Measurements from ENCODE around the gene SGTB. TPM values are rescaled to one million over a fixed set of nuclear protein-coding genes. Genes with fewer than 3 reads are reported as not detected.

The SGTB gene
- 12.1 and 20.1 TPM in 2 replicates for total RNA-seq

GRCh38 chr5:65721720-65722574 lies at the start of gene SGTB, which contains the start of gene NLN:
Gene SGTB, minus strand, starts transcription at chr5:65722109. Its CDS starts 1,302 bp downstream, at chr5:65720807.
Gene NLN, plus strand, starts transcription at chr5:65722205. Its CDS starts 169 bp downstream, at chr5:65722374.
- peak; percentile 88 for DNase-seq

DNA sequence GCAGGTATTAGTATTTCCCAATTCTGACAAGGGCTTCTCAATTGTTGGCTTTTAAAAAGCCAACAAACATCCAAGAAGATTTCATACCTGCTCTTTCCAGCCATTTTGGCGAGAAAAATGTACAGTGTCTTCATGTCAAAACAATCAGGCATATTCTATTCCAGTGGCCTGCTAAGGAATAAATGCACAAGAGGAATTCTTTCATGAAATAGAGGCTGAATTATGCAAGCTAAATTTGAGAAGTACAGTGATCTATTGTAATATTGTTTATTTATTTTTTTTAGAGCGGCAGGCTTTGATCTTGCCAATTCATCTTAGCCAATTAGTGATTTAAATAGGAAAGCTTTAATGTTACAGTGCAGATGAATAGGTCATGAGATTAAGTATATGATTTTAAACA lies 49.4 kb upstream of the SGTB start:
- no peak for DNase-seq

DNA sequence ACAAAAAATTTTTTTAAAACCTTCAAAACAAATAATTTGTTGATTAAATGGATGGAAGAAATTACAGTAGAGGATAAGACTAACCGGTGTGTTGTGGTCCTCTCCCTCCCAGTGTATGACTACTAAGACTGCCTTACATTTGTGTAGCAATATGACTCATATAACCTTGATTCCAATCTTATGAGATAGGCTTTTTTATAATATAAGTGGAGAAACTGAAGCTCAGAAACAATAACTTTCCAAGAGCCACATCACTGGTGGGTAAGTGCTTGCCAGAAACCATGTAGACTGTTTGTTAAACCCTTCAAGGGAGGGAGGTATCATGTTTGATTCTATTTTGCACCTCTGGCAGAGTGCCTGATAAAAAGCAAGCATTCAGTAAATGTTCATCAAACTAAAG lies 47.6 kb upstream of the SGTB start:
- peak; percentile 77 for DNase-seq

GRCh38 chr5:65768723-65769346 lies 46.9 kb upstream of the SGTB start:
- DNase-seq: no peak

- no peak for DNase-seq
Observed at GRCh38 chr5:65767565-65767964, 45.7 kb upstream of the SGTB start.

GRCh38 chr5:65766781-65767180 lies 44.9 kb upstream of the SGTB start:
- DNase-seq: no peak

DNA sequence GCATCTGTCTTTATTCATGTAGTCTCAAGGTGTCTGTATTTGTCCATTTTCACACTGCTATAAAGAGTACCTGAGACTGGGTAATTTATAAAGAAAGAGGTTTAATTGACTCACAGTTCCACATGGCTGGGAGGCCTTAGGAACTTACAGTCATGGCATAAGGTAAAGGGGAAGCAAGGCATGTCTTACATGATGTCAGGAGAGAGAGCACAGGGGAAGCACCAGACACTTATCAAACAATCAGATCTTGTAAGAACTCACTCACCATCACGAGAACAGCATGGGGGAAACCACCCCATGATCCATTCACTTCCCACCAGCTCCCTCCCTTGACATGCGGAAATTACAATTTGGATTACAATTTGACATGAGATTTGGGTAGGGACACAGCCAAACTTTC lies 44.3 kb upstream of the SGTB start:
- no peak for DNase-seq

- no peak for DNase-seq
Observed at GRCh38 chr5:65765582-65765981, 43.7 kb upstream of the SGTB start.

GRCh38 chr5:65762234-65762633 lies 40.3 kb upstream of the SGTB start:
- DNase-seq: no peak

DNA sequence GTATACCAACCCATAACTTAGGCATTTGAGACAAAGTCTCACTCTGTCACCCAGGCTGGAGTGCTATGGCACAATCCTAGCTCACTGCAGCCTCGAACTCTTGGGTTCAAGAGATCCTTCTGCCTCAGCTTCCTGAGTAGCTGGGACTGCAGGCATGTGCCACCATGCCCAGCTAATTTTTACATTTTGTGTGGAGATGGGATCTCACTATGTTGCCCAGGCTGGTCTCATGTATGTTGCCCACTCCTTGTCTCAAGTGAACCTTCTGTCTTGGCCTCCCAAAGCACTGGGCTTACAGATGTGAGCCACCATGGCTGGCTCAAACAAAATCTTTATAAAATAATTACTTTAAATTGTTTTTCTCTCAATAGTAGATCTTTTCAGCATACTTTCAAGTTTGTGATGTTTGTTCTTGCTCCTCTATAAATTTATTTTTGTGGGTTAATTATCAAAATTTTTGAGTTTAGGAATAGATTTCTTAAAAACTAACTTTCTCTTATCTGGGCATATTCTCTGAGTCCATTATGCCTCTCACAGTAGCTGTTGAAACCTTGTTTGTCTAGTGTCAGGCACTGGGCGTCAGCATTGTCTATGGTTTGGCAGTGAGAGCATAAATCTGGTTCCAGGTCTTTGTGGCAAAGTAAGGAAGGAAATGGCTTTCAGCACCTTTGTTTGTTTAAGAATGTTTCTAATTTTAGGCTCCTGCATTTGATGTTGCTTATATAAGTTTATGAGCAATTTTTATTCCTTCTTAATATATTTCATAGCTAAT lies 38.8 kb upstream of the SGTB start:
- DNase-seq: peak; percentile 92

- no peak for DNase-seq
Observed at GRCh38 chr5:65758546-65759144, 36.7 kb upstream of the SGTB start.

DNA sequence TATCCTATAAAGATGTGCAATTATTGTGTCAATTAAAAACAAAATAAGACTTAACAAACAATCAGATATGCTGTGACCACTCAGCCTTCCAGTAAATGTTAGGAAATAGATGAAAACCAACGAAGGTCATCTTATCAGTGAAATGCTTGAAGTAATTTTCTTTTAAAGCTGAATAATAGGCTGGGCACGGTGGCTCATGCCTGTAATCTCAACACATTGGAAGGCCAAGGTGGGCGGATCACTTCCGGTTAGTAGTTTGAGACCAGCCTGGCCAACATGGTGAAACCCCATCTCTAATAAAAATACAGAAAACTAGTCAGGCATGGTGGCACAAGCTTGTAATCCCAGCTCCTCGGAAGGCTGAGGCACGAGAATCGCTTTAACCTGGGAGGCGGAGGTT lies 31.3 kb upstream of the SGTB start:
- no peak for DNase-seq

GRCh38 chr5:65750938-65751337 lies 29.0 kb upstream of the SGTB start:
- no peak for DNase-seq

DNA sequence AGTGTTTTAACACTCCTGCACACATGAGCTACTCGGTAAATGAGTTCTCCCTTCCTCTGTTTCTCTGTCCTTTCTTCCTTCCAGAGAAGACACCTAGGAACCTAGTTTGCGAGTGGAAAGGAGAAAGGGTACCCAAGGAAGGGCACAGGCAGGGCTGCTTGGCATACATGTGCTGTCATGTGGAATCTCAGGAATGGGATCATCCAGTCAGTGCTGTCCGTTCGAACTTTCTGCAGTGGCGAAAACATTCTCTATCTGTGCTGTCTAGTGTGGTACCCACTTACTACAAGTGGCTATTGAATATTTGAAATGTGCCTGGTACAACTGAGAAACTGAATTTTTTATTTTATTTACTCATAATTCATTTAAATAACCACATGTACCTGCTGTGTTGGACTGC lies 28.0 kb upstream of the SGTB start:
- DNase-seq: no peak

DNA sequence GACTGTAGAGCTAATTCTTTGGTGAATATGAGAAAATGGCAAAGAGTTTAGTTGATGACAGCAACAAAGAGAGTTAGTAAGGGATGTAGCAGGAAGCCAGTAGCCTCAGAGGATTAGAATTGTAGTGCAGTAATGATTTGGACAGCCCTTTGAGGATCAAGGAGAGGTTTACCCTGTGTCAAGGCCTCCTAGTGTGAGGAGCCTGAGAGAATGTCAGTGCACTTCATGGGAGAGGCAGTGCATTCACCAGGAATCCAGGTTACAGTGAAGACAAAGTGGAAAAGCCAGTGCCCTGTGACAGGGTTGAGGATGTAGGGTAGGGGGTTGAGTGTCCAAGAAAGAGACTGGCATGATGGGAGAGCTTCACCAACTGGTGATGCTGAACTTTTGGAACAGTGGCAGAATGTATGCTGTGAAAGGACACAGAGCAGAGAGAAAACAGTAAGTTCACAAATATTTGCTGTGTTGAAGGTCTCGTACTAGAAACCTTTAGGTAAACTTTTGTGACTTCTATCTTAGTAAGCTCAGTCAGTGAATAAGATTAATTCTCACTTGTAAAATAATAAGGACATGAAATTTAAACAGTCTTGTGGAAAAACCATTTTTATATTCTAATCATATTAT lies 27.4 kb upstream of the SGTB start:
- DNase-seq: no peak

DNA sequence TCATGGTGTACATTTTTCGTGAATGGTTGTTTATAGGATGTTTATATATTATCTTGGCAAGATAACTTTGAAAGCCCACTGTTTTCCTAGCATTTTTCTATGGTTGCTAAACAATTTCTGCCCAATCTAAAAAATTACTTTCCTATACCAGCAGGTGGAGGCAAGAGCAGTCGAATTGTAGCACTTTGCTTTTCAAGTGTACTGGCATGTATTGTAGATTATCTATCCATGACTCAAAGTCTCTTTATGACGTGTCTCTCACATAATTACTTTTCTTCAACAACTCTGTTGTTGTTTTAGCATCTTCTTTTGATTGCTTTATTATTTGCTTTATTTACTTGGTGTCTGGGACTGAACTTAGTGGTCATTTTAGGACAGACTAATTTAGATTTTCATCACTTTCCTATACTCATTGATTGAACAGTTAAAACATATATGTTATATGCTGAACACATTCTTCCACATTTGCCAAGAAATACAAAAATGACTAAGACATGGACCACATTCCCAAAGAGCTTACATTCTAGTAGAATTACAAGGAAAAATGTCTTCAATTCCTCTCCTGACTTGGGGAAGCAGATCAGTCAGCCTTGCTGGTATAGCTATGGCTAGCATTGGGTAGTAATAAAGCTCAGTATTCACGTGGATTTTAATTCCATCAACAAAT lies 20.8 kb upstream of the SGTB start:
- peak; percentile 80 for DNase-seq

DNA sequence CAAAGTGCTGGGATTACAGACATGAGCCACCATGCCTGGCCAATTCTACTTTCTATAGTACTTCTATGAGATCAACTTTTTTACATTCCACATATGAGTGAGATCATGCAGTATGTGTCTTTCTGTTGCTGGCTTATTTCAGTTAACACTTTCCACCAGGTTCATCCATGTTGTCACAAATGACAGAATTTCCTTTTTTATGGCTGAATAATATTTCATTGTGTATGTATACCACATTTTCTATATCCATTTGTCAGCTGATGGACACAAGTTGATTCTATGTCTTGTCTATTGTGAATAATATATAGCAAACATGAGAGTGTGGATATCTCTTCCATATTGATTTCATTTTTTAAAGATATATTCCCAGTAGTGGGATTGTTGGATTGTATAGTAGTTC lies 17.3 kb upstream of the SGTB start:
- DNase-seq: no peak

- DNase-seq: no peak
Observed at GRCh38 chr5:65738305-65738704, 16.4 kb upstream of the SGTB start.

- no peak for DNase-seq
Observed at GRCh38 chr5:65737842-65738241, 15.9 kb upstream of the SGTB start.

- DNase-seq: no peak
Observed at GRCh38 chr5:65736011-65736410, 14.1 kb upstream of the SGTB start.

DNA sequence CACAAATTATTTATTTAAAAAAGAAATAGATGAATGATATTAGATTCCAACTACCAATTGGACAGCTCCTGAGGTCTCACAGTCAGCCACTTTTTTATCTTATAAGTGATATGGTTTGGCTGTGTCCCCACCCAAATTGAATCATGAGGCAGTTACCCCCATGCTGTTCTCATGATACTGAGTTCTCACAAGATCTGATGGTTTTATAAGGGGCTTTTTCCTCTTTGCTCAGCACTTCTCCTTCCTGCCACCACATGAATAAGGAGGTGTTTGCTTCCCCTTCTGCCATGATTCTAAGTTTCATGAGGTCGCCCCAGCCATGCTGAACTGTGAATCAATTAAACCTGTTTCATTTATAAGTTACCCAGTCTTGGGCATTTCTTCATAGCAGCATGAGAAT lies 13.0 kb upstream of the SGTB start:
- DNase-seq: no peak

- peak; percentile 54 for DNase-seq
Observed at GRCh38 chr5:65734196-65734775, 12.4 kb upstream of the SGTB start.
